ENCODE data around the gene LYSET.
"Not testable (repeated sequence)": the region's sequence is repeated elsewhere in the genome, so short reads cannot be mapped to it uniquely, and the experiment has no call there.

The LYSET gene

DNA sequence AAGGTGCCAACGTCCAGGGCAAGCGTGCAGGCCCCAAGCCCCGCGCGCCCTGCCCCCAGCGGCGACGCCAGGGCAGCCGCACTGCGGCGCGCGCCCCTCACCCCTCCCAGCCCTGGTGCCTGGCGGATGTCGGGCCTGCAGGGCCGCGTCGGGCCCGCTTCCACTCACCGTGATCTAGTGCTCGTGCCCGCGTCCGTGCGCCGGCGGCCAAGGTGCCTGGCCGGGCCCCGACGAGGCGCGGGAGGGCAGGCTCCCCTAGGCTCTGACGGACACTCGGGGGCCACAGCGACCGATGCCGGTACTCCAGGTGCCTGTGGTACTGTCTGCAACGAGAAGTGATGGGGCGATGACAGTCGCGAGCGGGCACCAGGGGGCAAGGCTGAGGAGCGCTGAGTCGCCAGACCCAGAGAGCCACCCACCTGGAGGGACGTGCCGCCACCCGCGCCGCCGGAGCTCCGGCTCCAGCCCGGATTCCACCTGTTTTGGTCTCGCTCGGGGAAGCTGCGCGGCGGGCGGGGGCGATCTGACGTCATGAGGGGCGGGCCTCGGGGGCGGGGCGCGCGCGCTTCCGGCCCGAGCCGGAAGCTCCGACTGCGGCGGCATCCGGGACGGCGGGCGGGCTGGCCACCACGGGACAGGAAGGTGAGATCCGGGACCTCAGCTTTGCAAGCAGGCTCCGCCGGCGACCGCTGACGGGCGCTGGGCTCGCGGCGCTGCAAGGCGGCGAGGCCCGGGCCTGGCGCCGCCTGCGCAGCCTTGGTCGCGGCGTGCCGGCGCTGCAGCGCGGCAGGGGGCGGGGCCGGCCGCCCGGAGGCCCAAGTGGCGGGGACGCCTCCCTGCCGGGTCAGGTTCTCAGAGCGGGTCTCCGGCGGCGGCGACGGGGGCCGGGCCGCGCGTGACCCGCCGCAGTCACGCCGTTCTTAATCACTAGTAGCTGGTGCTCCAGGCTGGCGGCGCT, at the start of gene LYSET, which contains the start of gene MOAP1:
Gene LYSET, plus strand, starts transcription at position 927 of the 958 bp plus-strand sequence. CDS start 89 bp downstream, outside the sequence.
Gene MOAP1, minus strand, starts transcription at position 507 of the 958 bp plus-strand sequence. CDS start 655 bp downstream, outside the sequence.
- peak in 1 of 2 experiments; percentile 55 for DNase-seq

GRCh38 chr14:93135399-93135798, 49.7 kb upstream of the LYSET start:
- DNase-seq, result no peak

- no peak for DNase-seq
Measured at GRCh38 chr14:93136009-93136408, 49.1 kb upstream of the LYSET start.

DNA sequence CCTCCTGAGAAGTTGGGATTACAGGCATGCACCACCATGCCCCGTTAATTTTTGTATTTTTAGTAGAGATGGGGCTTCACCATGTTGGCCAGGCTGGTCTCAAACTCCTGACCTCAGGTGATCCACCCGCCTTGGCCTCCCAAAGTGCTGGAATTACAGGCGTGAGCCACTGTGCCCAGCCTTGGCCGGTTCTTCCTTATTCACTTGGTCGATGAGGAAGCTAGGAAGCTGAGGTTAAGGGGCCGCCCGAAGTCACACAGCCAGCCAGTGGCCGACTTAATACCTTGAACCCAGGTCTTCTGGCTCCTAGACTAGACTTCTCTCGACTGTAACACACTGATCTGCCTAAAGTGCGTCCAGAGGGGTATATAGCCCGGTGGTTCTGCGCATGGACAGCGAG, 48.6 kb upstream of the LYSET start:
- not testable (repeated sequence) for DNase-seq

GRCh38 chr14:93137864-93138263, 47.3 kb upstream of the LYSET start:
- no peak for DNase-seq

- DNase-seq, result no peak
Measured at GRCh38 chr14:93142854-93143652, 42.1 kb upstream of the LYSET start.

DNA sequence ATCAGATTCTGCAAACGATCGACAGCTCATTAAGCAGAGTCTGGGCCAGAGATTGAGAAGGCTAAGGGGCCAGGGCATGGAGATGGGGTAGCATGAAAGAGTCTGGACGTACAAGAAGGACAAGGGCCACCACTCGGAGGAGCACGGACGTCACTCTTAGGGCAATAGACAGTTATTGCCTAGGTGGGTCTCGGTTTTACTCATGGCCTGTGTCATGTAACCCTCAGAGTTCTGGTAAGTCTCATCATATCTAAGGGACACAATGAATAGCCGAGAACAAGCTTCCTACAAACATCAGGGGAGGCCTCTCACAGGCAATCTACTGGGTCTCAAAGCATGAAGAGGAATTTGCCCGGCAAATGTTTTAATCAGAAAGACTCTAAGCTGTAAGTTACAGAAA, 39.0 kb upstream of the LYSET start:
- DNase-seq, result no peak

- no peak for DNase-seq
Measured at GRCh38 chr14:93148979-93149378, 36.1 kb upstream of the LYSET start.

GRCh38 chr14:93150227-93151208, 34.6 kb upstream of the LYSET start:
- no peak for DNase-seq

DNA sequence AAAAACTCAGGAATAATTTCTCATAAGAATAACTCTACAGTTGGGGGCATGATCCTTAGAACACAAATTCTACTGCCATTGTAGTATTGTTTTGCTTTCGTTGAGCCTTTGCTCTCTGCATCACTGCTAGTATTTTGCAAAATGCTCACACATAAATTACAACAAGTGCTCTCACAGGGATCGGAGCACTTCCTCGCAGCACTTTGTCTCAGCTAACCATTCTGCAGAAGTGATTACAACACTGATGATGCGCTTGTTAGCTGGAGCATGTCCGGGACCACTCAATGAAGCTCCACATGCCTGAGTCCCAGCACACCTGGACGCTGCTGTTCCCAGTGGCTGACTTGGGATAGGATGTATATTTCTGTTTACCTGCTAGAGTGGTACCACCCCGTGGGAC, 32.0 kb upstream of the LYSET start:
- DNase-seq, result no peak

DNA sequence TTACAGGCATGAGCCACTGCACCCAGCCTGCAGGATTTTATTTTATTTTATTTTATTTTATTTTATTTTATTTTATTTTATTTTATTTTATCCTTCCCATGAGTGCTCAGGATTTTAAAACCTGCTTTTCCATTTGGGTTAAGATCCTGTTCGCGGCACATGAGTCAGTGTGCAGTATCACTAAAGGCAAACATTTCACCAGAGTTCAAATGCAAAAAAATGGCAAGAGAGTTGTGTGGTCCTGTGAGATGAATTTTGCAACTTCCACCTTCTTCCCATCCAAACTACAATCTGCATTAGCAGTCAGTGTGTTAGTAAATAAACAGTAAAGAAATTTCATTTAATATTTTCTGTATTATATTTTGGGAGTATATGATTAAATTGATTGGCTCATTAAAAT, 29.4 kb upstream of the LYSET start:
- DNase-seq, result no peak

- DNase-seq, result no peak
Measured at GRCh38 chr14:93156693-93157369, 28.3 kb upstream of the LYSET start.

DNA sequence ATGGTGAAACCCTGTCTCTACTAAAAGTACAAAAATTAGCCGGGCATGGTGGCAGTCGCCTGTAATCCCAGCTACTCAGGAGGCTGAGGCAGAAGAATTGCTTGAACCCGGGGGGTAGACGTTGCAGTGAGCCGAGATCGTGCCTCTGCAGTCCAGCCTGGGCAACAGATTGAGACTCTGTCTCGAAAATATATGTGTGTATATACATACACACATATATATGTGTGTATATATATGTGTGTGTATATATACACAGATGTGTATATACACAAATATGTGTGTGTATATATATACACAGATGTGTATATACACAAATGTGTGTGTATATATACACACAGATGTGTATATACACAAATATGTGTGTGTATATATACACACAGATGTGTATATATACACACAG, 26.8 kb upstream of the LYSET start:
- DNase-seq, result not testable (repeated sequence)

- DNase-seq, result not testable (repeated sequence)
Measured at GRCh38 chr14:93159625-93160352, 25.3 kb upstream of the LYSET start.

- no peak for DNase-seq
Measured at GRCh38 chr14:93160353-93160801, 24.7 kb upstream of the LYSET start.

- DNase-seq, result no peak
Measured at GRCh38 chr14:93161411-93161940, 23.6 kb upstream of the LYSET start.

DNA sequence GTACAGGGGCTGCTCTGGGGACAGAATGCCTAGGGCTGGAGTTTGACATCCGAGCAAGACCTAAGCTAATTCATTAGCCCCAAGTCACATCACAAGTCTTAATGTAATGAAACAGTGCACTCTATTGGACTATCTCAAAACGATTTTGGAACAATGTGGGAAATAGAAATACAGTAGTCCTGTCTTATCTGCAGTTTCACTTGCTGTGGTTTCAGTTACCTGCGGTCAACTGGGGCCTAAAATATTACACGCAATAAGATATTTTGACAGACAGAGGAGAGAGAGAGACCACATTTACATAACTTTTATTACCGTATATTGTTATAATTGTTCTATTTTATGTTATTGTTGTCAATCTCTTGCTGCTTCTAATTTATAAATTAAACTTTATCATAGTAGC, 21.6 kb upstream of the LYSET start:
- no peak for DNase-seq

GRCh38 chr14:93165271-93166265, 19.5 kb upstream of the LYSET start:
- not testable (repeated sequence) for DNase-seq

GRCh38 chr14:93168610-93169009, 16.5 kb upstream of the LYSET start:
- DNase-seq, result not testable (repeated sequence)
